IPS DF 4.7 (cell line): ENCODE results near the gene GNB1L.

ENCODE experiments used
- DNase-seq: peaks from one replicate; pipeline ENCODE4 v3.0.0-alpha.2; 2013; ENCODE audit warnings: low spot score; ENCODE audit errors: extremely low read depth

Gene GNB1L

DNA sequence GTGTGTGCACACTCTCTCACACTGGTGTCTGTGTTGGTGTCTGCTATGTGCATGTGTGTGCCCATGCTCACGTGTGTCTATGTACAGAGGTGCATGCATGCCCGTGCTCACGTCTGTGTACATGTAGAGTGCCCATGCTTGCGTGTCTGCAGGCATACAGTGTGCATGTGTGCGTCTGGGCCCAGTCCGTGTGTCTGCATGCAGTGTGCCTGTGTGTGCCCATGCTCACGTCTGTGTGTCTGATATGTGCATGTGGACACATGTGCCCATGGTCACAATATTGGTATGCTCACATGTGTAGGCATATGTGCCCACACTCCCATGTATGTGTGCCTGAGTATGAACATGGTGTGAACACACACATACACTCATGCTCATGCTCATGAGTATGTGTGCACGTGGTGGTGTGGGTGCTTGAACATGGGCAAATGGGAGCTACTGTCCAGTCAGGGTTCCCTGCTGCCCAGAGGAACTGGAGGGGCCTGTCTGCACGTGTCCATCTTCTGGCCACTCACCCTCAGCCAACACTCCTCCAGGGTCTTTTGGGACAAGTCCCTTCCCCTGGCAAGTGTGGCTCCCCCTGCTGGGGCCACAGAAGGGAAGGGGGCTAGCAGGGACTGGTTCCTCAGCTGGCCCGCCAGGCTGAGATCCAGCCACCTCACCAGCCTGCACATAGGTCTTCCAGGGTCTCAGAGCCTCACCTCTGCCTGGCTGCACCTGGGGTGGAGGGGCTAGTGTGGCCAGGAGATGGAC lies 101.4 kb downstream of the GNB1L start:
- no peak for DNase-seq

GRCh38 chr22:19751497-19752245 lies 103.0 kb downstream of the GNB1L start:
- no peak for DNase-seq

GRCh38 chr22:19750507-19751490 lies 103.9 kb downstream of the GNB1L start:
- DNase-seq: no peak

- DNase-seq: no peak
These were observed 104.8 kb downstream of the GNB1L start for GRCh38 chr22:19749876-19750275.

DNA sequence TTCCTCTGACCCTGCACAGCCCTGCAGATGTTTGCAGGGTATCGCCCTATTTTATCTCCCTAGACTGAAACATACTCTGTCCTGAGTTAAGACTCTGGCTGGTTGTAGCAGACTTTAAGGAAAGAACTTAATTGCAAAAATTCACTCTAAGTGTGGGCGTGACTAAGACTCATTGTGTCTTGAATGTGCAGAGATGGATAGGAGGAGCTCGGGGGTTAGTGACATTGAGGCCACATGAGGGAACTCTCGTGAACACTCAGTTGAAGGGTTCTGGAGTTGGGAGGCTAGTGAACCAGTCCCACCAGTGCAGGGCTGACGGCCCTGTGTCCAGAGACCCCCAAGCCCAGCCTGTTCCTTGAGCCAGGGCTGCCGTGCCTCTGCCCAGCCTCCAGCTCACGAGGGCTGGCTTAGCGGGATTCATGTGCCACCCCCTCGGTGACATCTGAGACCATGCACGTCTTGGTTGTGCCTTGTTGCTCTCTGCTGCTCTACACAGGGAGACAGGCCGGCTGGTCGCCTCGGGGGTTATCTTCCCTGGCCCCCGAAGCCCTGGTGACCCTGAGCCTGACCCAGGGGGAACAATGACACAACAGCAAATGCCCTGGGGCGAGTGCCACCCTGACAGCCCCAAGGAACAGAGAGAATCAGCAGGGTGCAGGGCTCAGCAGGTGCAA lies 105.5 kb downstream of the GNB1L start:
- DNase-seq: no peak

DNA sequence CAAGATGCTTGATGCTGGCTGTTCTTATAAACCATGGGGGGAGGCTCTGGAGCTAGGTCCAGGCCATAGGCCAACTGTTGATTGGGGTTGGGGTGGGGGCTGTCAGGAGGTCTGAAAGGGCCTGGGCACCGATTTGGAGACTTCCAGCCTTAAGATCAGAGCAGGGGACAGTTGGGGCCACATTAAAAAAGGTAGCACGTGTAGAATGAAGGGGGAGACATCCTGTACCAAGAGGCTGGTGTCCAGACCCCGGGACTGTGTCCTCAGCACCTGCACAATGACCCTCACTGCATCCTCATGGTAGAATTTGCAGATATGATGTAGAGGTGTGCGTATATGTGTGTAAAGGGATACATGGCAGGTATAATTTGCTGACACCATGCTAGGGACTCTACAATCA lies 106.5 kb downstream of the GNB1L start:
- no peak for DNase-seq

DNA sequence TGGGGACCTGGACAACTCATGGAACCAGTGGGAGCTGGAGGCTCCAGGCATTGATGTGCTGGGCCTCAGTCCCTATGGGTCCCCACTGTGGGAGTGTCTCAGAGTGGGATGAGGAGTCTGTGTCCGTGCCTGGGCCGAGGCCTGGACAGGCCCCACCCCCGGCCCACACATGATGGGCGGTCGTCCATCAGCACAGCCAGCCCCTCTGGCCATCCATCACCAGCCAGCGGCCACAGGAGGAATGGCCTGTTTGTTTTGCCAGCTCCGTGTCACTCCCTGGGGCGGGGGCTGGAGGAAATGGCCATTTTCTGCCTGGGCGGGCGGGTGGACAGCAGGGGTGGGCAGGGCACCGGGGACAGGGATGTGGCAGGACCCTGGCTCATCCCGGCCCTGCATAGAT lies 107.1 kb downstream of the GNB1L start:
- no peak for DNase-seq

DNA sequence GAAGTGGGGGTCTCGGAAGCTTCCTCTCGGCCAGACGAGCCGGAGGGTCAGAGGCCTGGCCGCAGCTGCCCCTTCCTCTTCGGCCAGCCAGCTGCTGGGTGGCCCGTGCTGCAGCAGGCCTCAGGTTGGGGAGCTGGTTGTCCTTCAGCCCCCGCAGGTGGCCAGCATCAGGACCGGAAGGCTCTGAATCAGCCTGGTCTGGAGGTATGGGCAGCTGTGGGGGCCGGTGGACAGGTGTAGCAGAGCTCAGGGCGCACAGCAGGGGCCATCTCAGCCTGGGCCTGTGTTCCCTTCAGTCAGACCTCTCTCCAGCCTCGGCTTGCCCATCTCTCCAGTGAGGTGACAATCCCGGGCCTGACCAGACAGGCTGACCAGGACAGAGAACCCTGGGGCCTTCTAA lies 107.9 kb downstream of the GNB1L start:
- no peak for DNase-seq

- DNase-seq: no peak
These were observed 109.2 kb downstream of the GNB1L start for GRCh38 chr22:19745155-19746101.

GRCh38 chr22:19744350-19745006 lies 110.2 kb downstream of the GNB1L start:
- DNase-seq: no peak

DNA sequence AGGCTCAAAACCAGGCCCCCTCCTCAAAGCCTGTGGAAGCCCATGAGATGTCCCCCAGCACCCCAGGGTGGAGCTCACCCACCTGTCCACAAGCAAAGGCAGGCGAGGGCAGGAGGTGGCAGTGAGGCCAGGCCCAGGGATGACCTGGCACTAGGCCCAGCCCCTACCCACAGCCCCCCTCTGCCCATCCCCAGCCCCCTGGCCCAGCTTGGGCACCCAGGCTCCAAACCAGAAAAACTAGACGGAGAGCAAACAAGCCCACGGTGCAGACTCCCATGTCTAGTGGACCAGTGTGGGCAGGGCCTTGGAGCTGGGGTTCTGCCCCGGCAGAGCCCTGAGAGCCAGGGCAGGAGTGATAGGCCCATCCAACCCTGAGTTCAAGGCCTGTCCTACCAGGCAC lies 111.0 kb downstream of the GNB1L start:
- DNase-seq: no peak

GRCh38 chr22:19743081-19743480 lies 111.6 kb downstream of the GNB1L start:
- no peak for DNase-seq

GRCh38 chr22:19742160-19743066 lies 112.3 kb downstream of the GNB1L start:
- DNase-seq: no peak

- no peak for DNase-seq
These were observed 113.6 kb downstream of the GNB1L start for GRCh38 chr22:19741053-19741452.

DNA sequence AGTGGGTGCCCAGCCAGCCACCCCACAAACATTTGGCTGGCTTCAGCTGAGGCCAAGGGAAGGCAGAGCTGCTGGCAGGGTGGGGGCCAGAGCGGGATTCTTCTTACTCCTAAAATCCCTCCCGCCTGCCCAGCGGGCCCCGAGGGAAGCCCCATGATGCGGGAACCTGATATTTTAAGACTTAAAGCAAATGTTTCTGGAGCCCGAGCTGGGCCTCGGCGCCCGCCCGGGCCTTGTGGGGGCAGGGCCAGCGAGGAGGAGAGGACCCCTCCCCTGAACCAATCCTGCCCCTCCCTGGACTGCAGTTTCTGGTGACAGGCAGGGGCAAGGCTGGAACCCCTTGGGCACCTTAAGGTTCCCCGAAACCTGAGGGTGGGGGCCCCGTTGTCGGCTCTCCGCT lies 114.1 kb downstream of the GNB1L start:
- DNase-seq: no peak

DNA sequence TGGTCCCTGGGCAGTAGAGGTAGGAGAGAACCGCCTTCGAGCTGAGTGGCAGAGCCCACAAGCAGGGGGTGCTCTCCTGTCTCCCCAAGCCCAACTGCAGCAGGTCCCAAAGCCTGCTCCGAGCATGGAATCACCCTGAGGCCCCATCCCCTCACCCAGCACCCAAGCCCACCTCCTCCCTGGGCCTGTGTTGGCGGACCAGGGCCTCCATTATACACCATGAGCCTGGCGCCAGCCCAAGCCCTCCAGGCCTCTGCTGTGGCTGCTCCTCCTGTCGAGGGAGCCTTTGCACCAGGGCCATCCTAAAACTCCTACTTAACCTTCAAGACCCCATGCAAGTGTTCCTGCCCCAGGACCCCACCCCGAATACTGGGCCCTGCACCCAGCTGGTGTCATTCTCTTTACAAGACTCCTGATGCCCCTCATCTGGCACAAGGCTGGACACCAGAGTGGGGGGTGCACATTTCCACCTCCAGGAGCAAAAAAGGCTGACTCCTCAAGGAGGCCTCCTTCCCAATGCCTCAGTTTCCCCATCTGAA lies 114.7 kb downstream of the GNB1L start:
- no peak for DNase-seq

DNA sequence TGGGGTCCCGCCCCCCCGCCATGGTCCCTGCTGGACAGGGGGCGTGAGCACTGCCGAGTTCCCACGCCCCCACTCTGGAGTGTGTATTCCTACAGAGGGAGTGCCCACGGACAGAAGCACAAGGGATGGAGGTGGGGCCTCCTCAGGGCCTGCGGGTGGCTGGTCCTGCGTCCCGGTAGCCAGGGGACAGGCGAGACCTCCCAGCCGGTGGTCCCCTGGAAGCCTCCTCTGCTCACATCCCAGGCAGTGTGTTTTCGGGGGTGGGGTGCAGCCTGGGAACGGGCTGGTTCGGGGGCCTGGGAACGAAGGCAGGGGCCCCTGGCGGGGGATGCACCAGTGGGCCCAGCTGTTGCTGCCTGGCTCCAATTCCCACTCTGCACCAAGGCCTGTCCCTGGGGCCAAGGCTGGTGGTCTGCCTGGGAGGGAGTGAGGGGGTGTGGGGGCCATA lies 115.2 kb downstream of the GNB1L start:
- no peak for DNase-seq
